ENCODE data around the gene NSUN4. TPM values are rescaled to one million over a fixed set of nuclear protein-coding genes. Genes with fewer than 3 reads are reported as not detected.

Gene NSUN4
- total and polyA plus RNA-seq, 2 of the 13 experiments (the other 11 are each of a cell fraction or from before 2014, with no cell fraction given), result 21.5 to 23.5 TPM

DNA sequence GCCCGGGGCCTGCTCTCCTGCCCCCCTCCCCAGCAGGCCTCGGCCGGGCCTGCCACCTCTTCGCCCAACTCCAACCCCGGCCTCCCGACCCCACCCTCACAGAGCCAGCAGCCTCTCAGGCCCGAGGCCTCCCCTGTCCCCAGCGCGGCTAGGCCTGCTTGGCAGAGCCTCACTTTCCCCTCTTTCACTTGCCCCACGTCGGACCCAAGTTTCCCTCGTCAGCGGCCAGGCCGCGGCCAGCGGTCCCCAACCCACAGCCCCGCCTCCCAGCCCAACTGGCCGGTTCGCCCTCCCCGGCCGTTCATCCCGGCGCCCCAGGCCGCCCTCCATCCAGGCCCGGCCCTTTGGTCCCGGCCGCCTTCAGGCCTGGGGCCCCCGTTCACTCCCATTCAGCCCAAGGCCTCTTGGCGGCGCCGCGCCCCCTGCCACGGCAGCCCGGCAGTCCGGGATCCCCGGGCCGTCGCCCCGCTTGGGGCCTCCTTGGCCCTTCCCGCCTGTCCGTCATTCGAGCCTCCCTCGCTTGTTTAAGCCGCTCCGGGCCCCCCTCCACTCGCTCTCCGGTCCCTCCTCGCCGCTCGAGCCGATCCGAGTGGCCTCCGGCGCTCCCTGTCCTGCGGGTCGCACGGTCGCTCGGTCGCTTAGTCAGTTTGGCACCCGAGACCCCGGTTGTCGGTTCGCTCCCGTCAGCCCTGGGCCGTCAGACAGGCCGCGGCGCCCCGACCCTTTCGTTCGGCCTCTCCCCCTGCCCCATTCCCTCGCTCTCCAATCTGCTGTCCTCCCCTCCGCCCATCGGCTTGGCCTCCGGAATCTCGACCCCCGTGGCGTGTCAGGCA lies 38.6 kb upstream of the NSUN4 start (continued):
- TF ChIP-seq THAP9 (CRISPR knock-in tag; IDR thresholded peaks at IDR 0.05; ENCODE audit: borderline replicate concordance) (no peak), ZNF318 (CRISPR knock-in tag; IDR thresholded peaks at IDR 0.05) (no peak), ZSCAN22 (CRISPR knock-in tag; IDR thresholded peaks at IDR 0.05) (0 out of 2 replicates have a peak, but pooled peaks have one; percentile 58), NFATC3 (CRISPR knock-in tag; IDR thresholded peaks at IDR 0.05) (no peak), ZNF891 (CRISPR knock-in tag; IDR thresholded peaks at IDR 0.05) (0 out of 2 replicates have a peak, but pooled peaks have one; percentile 45), AHR (CRISPR knock-in tag; IDR thresholded peaks at IDR 0.05) (0 out of 2 replicates have a peak, but pooled peaks have one; percentile 4), GTF2F1 (IDR thresholded peaks at IDR 0.05; ENCODE audit: low read length) (no peak), GTF3A (CRISPR knock-in tag; conservative IDR thresholded peaks at IDR 0.05) (no peak; the same call in 1 of the 2 replicates), SOX6 (IDR thresholded peaks at IDR 0.05) (no peak), SOX6 (CRISPR knock-in tag; IDR thresholded peaks at IDR 0.05) (no peak), THAP7 (CRISPR knock-in tag; IDR thresholded peaks at IDR 0.05) (peak; percentile 96), ZNF335 (CRISPR knock-in tag; IDR thresholded peaks at IDR 0.05) (no peak), ZKSCAN1 (IDR thresholded peaks at IDR 0.05; ENCODE audit: low read length) (no peak), GATAD2A (CRISPR knock-in tag; IDR thresholded peaks at IDR 0.05) (no peak), GPN1 (CRISPR knock-in tag; IDR thresholded peaks at IDR 0.05; ENCODE audit: borderline replicate concordance) (no peak), SMAD1 (CRISPR knock-in tag; IDR thresholded peaks at IDR 0.05; ENCODE audit: borderline replicate concordance, low read depth) (no peak), ZNF10 (CRISPR knock-in tag; IDR thresholded peaks at IDR 0.05; ENCODE audit: borderline replicate concordance, low read depth) (no peak)

Measured in HepG2 (cell line).